ENCODE measurements around the gene CBLL2. TPM values are rescaled to one million over a fixed set of nuclear protein-coding genes. Genes with fewer than 3 reads are reported as not detected.

Gene CBLL2
- total and polyA plus RNA-seq, 10 of the 15 experiments (the other 5 are each of a cell fraction or from before 2014, with no cell fraction given) = 0.12 to 0.17 TPM; not detected in 8

DNA sequence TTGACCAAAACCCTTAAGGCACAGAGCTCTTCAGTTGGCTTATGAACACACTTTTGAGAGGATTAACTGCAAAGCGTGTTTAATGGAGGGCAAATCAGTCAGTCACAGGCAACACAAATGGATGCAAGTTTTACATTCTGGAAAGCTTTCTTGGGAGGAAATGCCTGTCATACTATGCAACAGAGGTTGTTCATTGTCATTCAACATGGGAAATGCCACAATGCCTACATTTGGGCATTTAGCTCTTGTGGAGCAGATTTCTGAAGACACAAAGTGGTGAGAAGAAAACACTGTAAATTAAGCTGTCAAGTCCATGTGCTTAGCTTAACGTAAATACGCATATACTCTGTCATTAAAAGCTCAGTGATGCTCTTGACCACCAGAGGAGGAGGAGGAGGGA lies 41.1 kb downstream of the CBLL2 start (continued):
- TF ChIP-seq, protein P1, sequence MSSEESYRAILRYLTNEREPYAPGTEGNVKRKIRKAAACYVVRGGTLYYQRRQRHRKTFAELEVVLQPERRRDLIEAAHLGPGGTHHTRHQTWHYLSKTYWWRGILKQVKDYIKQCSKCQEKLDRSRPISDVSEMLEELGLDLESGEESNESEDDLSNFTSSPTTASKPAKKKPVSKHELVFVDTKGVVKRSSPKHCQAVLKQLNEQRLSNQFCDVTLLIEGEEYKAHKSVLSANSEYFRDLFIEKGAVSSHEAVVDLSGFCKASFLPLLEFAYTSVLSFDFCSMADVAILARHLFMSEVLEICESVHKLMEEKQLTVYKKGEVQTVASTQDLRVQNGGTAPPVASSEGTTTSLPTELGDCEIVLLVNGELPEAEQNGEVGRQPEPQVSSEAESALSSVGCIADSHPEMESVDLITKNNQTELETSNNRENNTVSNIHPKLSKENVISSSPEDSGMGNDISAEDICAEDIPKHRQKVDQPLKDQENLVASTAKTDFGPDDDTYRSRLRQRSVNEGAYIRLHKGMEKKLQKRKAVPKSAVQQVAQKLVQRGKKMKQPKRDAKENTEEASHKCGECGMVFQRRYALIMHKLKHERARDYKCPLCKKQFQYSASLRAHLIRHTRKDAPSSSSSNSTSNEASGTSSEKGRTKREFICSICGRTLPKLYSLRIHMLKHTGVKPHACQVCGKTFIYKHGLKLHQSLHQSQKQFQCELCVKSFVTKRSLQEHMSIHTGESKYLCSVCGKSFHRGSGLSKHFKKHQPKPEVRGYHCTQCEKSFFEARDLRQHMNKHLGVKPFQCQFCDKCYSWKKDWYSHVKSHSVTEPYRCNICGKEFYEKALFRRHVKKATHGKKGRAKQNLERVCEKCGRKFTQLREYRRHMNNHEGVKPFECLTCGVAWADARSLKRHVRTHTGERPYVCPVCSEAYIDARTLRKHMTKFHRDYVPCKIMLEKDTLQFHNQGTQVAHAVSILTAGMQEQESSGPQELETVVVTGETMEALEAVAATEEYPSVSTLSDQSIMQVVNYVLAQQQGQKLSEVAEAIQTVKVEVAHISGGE (CRISPR knock-in tag; IDR thresholded peaks at IDR 0.05) = no peak

DNA sequence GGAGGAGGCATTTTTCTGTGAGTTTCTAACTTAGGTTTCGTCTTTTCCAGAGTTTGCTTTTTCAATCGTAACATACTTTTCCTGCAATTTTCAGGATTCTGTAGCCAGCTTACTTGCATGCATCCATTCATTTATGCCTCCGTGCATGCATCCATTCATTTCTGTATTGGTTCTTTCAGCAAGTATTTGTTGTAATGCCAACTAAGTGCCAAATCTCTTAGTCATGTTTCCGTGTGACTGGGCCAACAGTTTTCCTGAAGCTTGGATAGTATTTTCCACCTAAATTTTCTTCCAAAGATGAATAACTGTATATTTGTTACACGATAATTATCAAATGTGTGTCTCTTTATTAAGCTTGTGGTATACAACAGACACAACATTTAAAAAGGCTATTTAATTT lies 41.5 kb downstream of the CBLL2 start:
- H3K79me2 ChIP-seq (ENCODE audit: control insufficient read depth, insufficient read depth, low read length) = no peaks in the 10 kb centered on the region
- no peak overlapping the region for H3K27ac ChIP-seq (ENCODE audit: control insufficient read depth, insufficient read depth)
- ChIA-PET RAD21 (ENCODE audit: unreplicated experiment) (no interaction called here), CTCF (no interaction called here), POLR2A (no interaction called here), SMC1A (ENCODE audit: uncharacterized antibody, unreplicated experiment) (no interaction called here)
- H4K20me1 ChIP-seq (ENCODE audit: control insufficient read depth, insufficient read depth) = no peaks in the 10 kb centered on the region
- no peaks in the 10 kb centered on the region for H3K27me3 ChIP-seq (replicated peaks in 1 of 2; ENCODE audit: control insufficient read depth in 2 of 2, insufficient read depth in 2 of 2, low read length in 1 of 2)
- BruUV-seq (replicated peaks) = no TSS peak
- TF ChIP-seq SPI1 (IDR thresholded peaks at IDR 0.05; ENCODE audit: borderline replicate concordance, insufficient read depth, low read depth, low read length) (no peak), NRF1 (conservative IDR thresholded peaks at IDR 0.05; ENCODE audit: low read depth, low read length) (no peak), STAT1 (conservative IDR thresholded peaks at IDR 0.05) (no peak), EZH2 (IDR thresholded peaks at IDR 0.05; ENCODE audit: borderline replicate concordance, control insufficient read depth, low read depth, low read length) (no peak), SP1 (IDR thresholded peaks at IDR 0.05; ENCODE audit: low read depth, low read length) (no peak), GABPA (IDR thresholded peaks at IDR 0.05; ENCODE audit: low read depth) (no peak), SMAD5 (IDR thresholded peaks at IDR 0.05; ENCODE audit: low read depth) (no peak), ZNF274 (IDR thresholded peaks at IDR 0.05; ENCODE audit: insufficient read depth, insufficient read length) (no peak), NFYA (IDR thresholded peaks at IDR 0.05; ENCODE audit: borderline replicate concordance, low read depth, low read length) (no peak), POLR2AphosphoS2 (IDR thresholded peaks at IDR 0.05; ENCODE audit: low read depth, low read length) (no peak), SREBF1 (IDR thresholded peaks at IDR 0.05; ENCODE audit: low read length) (no peak), BCL11A (IDR thresholded peaks at IDR 0.05; ENCODE audit: low read depth, low read length) (no peak), GATAD2B (conservative IDR thresholded peaks at IDR 0.05; ENCODE audit: low read depth) (no peak), BHLHE40 (IDR thresholded peaks at IDR 0.05; ENCODE audit: borderline replicate concordance in 1 of 2, low read depth in 2 of 2, low read length in 1 of 2) (no peak), ESRRA (IDR thresholded peaks at IDR 0.05; ENCODE audit: low read length) (no peak), CHD1 (IDR thresholded peaks at IDR 0.05; ENCODE audit: low read depth, low read length) (no peak), SIN3A (IDR thresholded peaks at IDR 0.05; ENCODE audit: low read depth, low read length) (no peak)
- TF ChIP-seq, protein P2, sequence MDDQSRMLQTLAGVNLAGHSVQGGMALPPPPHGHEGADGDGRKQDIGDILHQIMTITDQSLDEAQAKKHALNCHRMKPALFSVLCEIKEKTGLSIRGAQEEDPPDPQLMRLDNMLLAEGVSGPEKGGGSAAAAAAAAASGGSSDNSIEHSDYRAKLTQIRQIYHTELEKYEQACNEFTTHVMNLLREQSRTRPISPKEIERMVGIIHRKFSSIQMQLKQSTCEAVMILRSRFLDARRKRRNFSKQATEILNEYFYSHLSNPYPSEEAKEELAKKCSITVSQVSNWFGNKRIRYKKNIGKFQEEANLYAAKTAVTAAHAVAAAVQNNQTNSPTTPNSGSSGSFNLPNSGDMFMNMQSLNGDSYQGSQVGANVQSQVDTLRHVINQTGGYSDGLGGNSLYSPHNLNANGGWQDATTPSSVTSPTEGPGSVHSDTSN (IDR thresholded peaks at IDR 0.05; ENCODE audit: insufficient replicate concordance, low read depth, low read length) = no peak
- H3K4me2 ChIP-seq (ENCODE audit: control insufficient read depth, insufficient read depth) = no peak overlapping the region
- 21% methylated on average over 5 of the region's 5 CpGs for WGBS (ENCODE audit: insufficient coverage, insufficient replicate concordance, low lambda C conversion rate, missing lambda C conversion rate)
- H2AFZ ChIP-seq (ENCODE audit: control insufficient read depth, low read depth, low read length) = no peak overlapping the region
- intact Hi-C loops (cut with micrococcal nuclease; ENCODE audit: unreplicated experiment) = no loop called here
- no peak for DNase-seq (ENCODE audit: low read depth, low spot score)
- no peak overlapping the region for H3K4me3 ChIP-seq
- H3K9ac ChIP-seq (ENCODE audit: control insufficient read depth, insufficient read depth, low read length) = no peak overlapping the region
- in situ Hi-C loops (cut with MboI) = no loop called here
- ATAC-seq = no peak
- no peaks in the 10 kb centered on the region for H3K9me3 ChIP-seq (replicated peaks; ENCODE audit: control insufficient read depth, insufficient read depth, low read length)
- H3K4me1 ChIP-seq (ENCODE audit: control insufficient read depth, insufficient read depth, low read length) = no peaks in the 10 kb centered on the region
- no peaks in the 10 kb centered on the region for H3K36me3 ChIP-seq (ENCODE audit: control insufficient read depth in 2 of 2, insufficient read depth in 2 of 2, low read length in 1 of 2)
- FAIRE-seq = no peak

Data from GM12878 (cell line).